Measurements from ENCODE around the gene PANK1. TPM values are rescaled to one million over a fixed set of nuclear protein-coding genes. Genes with fewer than 3 reads are reported as not detected.
"Not testable (repeated sequence)": the region's sequence is repeated elsewhere in the genome, so short reads cannot be mapped to it uniquely, and the experiment has no call there.

Gene PANK1
- total RNA-seq, 1 experiment from 2014 or later, result 19.2 TPM

DNA sequence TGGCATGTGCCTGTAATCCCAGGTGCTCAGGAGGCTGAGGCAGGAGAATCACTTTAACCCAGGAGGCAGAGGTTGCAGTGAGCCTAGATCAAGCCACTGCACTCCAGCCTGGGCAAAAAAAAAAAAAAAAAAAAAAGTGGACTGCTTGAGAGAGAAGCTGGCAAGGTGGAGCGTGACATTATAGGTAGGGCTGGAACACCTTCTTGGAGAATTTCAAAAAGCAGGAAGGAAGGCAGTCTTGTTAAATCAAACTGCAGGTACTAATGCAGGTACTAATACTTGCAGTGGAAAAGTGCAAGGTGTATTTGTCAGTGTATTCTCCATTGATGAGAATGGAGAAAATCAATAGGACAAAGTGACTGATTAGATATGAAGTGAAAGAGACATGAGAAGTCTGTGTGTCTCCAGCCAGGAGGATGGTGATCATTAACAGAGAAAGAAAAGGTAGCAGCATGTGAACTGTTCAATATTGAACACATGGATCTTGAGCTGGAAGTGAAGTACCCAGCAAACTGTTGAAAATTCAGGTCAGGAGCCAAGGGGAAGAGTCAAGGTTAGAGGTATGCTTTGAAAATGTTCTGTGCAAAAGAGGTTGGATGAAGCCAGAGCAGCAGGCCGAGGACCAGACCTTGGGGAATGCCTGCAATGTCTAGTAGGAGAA lies 97.1 kb downstream of the PANK1 start:
- CTCF ChIA-PET, result no interaction called here
- Histone ChIP-seq H3K27me3 (replicated peaks; ENCODE audit: insufficient read depth, low read depth, low read length, poor library complexity) (no peaks in the 10 kb centered on the region), H3K27ac (ENCODE audit: low read depth, low read length, poor library complexity, severe bottlenecking) (no peak overlapping the region), H3K4me1 (ENCODE audit: insufficient read depth, low read length, poor library complexity, severe bottlenecking) (peaks cover 6% of the 10 kb centered on the region), H3K9me3 (ENCODE audit: low read depth, low read length, poor library complexity, severe bottlenecking) (no peaks in the 10 kb centered on the region), H3K36me3 (ENCODE audit: insufficient read depth, low read length, poor library complexity, severe bottlenecking) (no peaks in the 10 kb centered on the region), H3K4me3 (ENCODE audit: low read depth, low read length, poor library complexity, severe bottlenecking) (no peak overlapping the region)
- POLR2A ChIA-PET (ENCODE audit: low non-redundant PET), result no interaction called here
- TF ChIP-seq, protein P1, sequence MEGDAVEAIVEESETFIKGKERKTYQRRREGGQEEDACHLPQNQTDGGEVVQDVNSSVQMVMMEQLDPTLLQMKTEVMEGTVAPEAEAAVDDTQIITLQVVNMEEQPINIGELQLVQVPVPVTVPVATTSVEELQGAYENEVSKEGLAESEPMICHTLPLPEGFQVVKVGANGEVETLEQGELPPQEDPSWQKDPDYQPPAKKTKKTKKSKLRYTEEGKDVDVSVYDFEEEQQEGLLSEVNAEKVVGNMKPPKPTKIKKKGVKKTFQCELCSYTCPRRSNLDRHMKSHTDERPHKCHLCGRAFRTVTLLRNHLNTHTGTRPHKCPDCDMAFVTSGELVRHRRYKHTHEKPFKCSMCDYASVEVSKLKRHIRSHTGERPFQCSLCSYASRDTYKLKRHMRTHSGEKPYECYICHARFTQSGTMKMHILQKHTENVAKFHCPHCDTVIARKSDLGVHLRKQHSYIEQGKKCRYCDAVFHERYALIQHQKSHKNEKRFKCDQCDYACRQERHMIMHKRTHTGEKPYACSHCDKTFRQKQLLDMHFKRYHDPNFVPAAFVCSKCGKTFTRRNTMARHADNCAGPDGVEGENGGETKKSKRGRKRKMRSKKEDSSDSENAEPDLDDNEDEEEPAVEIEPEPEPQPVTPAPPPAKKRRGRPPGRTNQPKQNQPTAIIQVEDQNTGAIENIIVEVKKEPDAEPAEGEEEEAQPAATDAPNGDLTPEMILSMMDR (conservative IDR thresholded peaks at IDR 0.05; ENCODE audit: low read depth, low read length), result no peak
- no peak for TF ChIP-seq EZH2 (IDR thresholded peaks at IDR 0.05; ENCODE audit: borderline replicate concordance, low read depth, low read length, poor library complexity, severe bottlenecking)
- intact Hi-C loops (cut with micrococcal nuclease; ENCODE audit: unreplicated experiment), result no loop called here
- no TSS peak for BruUV-seq (replicated peaks)
- no peak for DNase-seq (ENCODE audit: low spot score)

DNA sequence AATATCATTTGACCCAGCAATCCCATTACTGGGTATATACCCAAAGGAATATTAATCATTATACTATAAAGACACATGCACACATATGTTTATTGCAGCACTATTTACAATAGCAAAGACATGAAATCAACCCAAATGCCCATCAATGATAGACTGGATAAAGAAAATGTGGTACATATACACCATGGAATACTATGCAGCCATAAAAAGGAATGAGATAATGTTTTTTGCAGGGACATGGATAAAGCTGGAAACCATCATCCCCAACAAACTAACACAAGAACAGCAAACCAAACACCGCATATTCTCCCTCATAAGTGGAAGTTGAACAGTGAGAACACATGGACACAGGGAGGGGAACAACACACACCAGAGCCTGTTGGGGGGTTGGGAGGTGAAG lies 98.4 kb downstream of the PANK1 start:
- H3K4me1 ChIP-seq (ENCODE audit: insufficient read depth, low read length, poor library complexity, severe bottlenecking); CTCF ChIA-PET; H3K4me3 ChIP-seq (ENCODE audit: low read depth, low read length, poor library complexity, severe bottlenecking); H3K36me3 ChIP-seq (ENCODE audit: insufficient read depth, low read length, poor library complexity, severe bottlenecking); BruUV-seq (replicated peaks); H3K9me3 ChIP-seq (ENCODE audit: low read depth, low read length, poor library complexity, severe bottlenecking); POLR2A ChIA-PET (ENCODE audit: low non-redundant PET); intact Hi-C loops (cut with micrococcal nuclease; ENCODE audit: unreplicated experiment); H3K27ac ChIP-seq (ENCODE audit: low read depth, low read length, poor library complexity, severe bottlenecking); DNase-seq (ENCODE audit: low spot score); H3K27me3 ChIP-seq (replicated peaks; ENCODE audit: insufficient read depth, low read depth, low read length, poor library complexity): not testable (repeated sequence)

DNA sequence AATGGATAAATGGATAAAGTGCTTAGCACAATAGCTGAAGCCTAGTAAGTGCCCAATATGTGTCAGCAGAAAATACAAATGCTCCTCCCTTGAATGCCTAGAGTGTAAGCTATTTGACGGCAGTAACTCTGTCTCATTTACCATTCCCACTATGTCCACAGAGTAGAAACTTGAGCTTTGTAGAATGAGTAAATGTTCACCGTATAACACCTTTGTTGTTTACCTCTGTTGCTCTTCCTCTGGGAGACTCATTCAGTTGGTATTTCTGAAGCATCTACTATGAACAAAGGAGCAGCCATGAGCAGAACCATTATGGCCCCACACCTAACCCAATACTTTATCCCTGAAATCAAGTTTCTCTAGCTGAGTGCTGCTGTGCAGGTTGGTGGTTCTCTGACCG lies 101.2 kb downstream of the PANK1 start:
- Histone ChIP-seq H3K27me3 (replicated peaks; ENCODE audit: insufficient read depth, low read depth, low read length, poor library complexity) (no peaks in the 10 kb centered on the region), H3K36me3 (ENCODE audit: insufficient read depth, low read length, poor library complexity, severe bottlenecking) (no peaks in the 10 kb centered on the region), H3K9me3 (ENCODE audit: low read depth, low read length, poor library complexity, severe bottlenecking) (no peaks in the 10 kb centered on the region), H3K4me1 (ENCODE audit: insufficient read depth, low read length, poor library complexity, severe bottlenecking) (peaks cover under 1% of the 10 kb centered on the region), H3K4me3 (ENCODE audit: low read depth, low read length, poor library complexity, severe bottlenecking) (no peak overlapping the region), H3K27ac (ENCODE audit: low read depth, low read length, poor library complexity, severe bottlenecking) (no peak overlapping the region)
- intact Hi-C loops (cut with micrococcal nuclease; ENCODE audit: unreplicated experiment), result no loop called here
- DNase-seq (ENCODE audit: low spot score), result no peak
- CTCF ChIA-PET, result no interaction called here
- TF ChIP-seq, protein P1 (conservative IDR thresholded peaks at IDR 0.05; ENCODE audit: low read depth, low read length), result no peak
- TF ChIP-seq EZH2 (IDR thresholded peaks at IDR 0.05; ENCODE audit: borderline replicate concordance, low read depth, low read length, poor library complexity, severe bottlenecking), result no peak
- POLR2A ChIA-PET (ENCODE audit: low non-redundant PET), result no interaction called here
- no TSS peak for BruUV-seq (replicated peaks)

DNA sequence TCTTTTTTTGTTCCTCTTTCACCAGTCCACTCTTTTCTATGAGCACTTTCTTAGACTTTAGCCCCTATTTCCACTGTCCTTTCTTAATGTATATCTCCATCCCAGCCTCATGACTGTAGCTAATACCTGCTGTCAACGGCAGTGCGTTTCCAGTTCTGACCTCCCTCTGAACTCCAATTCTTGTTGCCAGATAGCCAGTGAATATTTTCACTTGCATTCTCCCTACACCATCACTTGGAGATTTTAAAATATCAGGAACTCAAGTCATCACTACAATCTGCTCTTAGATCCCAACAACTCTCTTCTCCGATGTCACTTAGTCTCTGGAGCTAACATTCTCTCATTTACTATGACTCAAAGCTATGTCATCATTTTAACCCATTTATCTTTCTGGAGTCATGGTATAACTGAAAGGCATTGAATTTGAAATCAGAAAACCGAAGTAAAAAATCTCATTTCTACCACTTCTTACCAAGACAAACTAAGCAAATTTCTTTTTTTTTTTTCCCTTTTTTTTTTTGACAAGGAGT lies 104.6 kb downstream of the PANK1 start:
- Histone ChIP-seq H3K27ac (ENCODE audit: low read depth, low read length, poor library complexity, severe bottlenecking) (no peak overlapping the region), H3K36me3 (ENCODE audit: insufficient read depth, low read length, poor library complexity, severe bottlenecking) (no peaks in the 10 kb centered on the region), H3K4me1 (ENCODE audit: insufficient read depth, low read length, poor library complexity, severe bottlenecking) (no peaks in the 10 kb centered on the region), H3K9me3 (ENCODE audit: low read depth, low read length, poor library complexity, severe bottlenecking) (no peaks in the 10 kb centered on the region), H3K4me3 (ENCODE audit: low read depth, low read length, poor library complexity, severe bottlenecking) (no peak overlapping the region), H3K27me3 (replicated peaks; ENCODE audit: insufficient read depth, low read depth, low read length, poor library complexity) (no peaks in the 10 kb centered on the region)
- ChIA-PET CTCF (no interaction called here), POLR2A (ENCODE audit: low non-redundant PET) (no interaction called here)
- no TSS peak for BruUV-seq (replicated peaks)
- no peak for DNase-seq (ENCODE audit: low spot score)
- no peak for TF ChIP-seq EZH2 (IDR thresholded peaks at IDR 0.05; ENCODE audit: borderline replicate concordance, low read depth, low read length, poor library complexity, severe bottlenecking)
- TF ChIP-seq, protein P1 (conservative IDR thresholded peaks at IDR 0.05; ENCODE audit: low read depth, low read length), result no peak
- intact Hi-C loops (cut with micrococcal nuclease; ENCODE audit: unreplicated experiment), result no loop called here

Measured in A673 (cell line).